ENCODE data around the gene PPIL6. TPM values are rescaled to one million over a fixed set of nuclear protein-coding genes. Genes with fewer than 3 reads are reported as not detected.

PPIL6 gene
- total and polyA plus RNA-seq, 7 donors = 1.1 to 3.9 (median 2.2) TPM

GRCh38 chr6:109454496-109455436 is 14.3 kb upstream of the PPIL6 start:
- peak overlapping the region; percentile 61 for H3K27ac ChIP-seq
- no peak for TF ChIP-seq CTCF (IDR thresholded peaks at IDR 0.05)
- H3K9me3 ChIP-seq = no peaks in the 10 kb centered on the region
- no peaks in the 10 kb centered on the region for H3K36me3 ChIP-seq (ENCODE audit: insufficient read depth in 1 of 2, low read depth in 1 of 2)
- H3K4me3 ChIP-seq = peak overlapping the region; percentile 93
- DNase-seq (peak in 1 of 2 donors; percentile 66), ATAC-seq (peak in 2 of 4 donors; percentile 1 to 15)
- WGBS, 3 donors = 9 to 17% (median 16%) methylated on average over 45 to 48 of the region's 48 CpGs
- no peaks in the 10 kb centered on the region for H3K27me3 ChIP-seq (ENCODE audit: insufficient read depth in 3 of 3, low read length in 2 of 3)
- intact Hi-C loops (cut with DNase I) = no loop called here
- H3K4me1 ChIP-seq = peaks cover 25% of the 10 kb centered on the region

- DNase-seq = peak; percentile 45 to 73
- Histone ChIP-seq H3K36me3 (ENCODE audit: insufficient read depth in 1 of 2, low read depth in 1 of 2) (no peaks in the 10 kb centered on the region), H3K27ac (peak overlapping the region; percentile 61), H3K4me1 (peaks cover 25% of the 10 kb centered on the region), H3K27me3 (ENCODE audit: insufficient read depth in 3 of 3, low read length in 2 of 3) (no peaks in the 10 kb centered on the region), H3K4me3 (peak overlapping the region; percentile 93), H3K9me3 (no peaks in the 10 kb centered on the region)
- TF ChIP-seq CTCF (IDR thresholded peaks at IDR 0.05) = no peak
- intact Hi-C loops (cut with DNase I) = no loop called here
- 67 to 88% (median 78%) methylated on average over 27 of the region's 27 CpGs for WGBS, 3 donors
- ATAC-seq = no peak
Observed at GRCh38 chr6:109453594-109454495, 13.4 kb upstream of the PPIL6 start.

- H3K27me3 ChIP-seq (ENCODE audit: insufficient read depth in 3 of 3, low read length in 2 of 3) = no peaks in the 10 kb centered on the region
- no peaks in the 10 kb centered on the region for H3K9me3 ChIP-seq
- no peak for TF ChIP-seq CTCF (IDR thresholded peaks at IDR 0.05)
- no peak for ATAC-seq
- intact Hi-C loops (cut with DNase I) = no loop called here
- DNase-seq = no peak
- H3K27ac ChIP-seq = no peak overlapping the region
- H3K4me1 ChIP-seq = peaks cover 20% of the 10 kb centered on the region
- no peak overlapping the region for H3K4me3 ChIP-seq
- WGBS, 3 donors = 70 to 93% (median 77%) methylated on average over 2 of the region's 2 CpGs
- no peaks in the 10 kb centered on the region for H3K36me3 ChIP-seq (ENCODE audit: insufficient read depth in 1 of 2, low read depth in 1 of 2)
Observed at GRCh38 chr6:109453156-109453555, 12.7 kb upstream of the PPIL6 start.

GRCh38 chr6:109452181-109452580 is 11.8 kb upstream of the PPIL6 start:
- intact Hi-C loops (cut with DNase I) = no loop called here
- DNase-seq (no peak), ATAC-seq (no peak)
- Histone ChIP-seq H3K4me3 (no peak overlapping the region), H3K9me3 (no peaks in the 10 kb centered on the region), H3K27me3 (ENCODE audit: insufficient read depth in 3 of 3, low read length in 2 of 3) (no peaks in the 10 kb centered on the region), H3K27ac (no peak overlapping the region), H3K36me3 (ENCODE audit: insufficient read depth in 1 of 2, low read depth in 1 of 2) (peaks cover 0 to under 1% of the 10 kb centered on the region in 2 donors), H3K4me1 (peaks cover 11% of the 10 kb centered on the region)
- WGBS, 3 donors = 83 to 93% (median 86%) methylated on average over 9 of the region's 9 CpGs
- TF ChIP-seq CTCF (IDR thresholded peaks at IDR 0.05) = no peak

All from psoas muscle (tissue), 8 donors.